Gastrocnemius medialis (tissue), 4 donors: ENCODE data around the gene PLCB1.

Experiments used
- CTCF ChIP-seq, 5 experiments: fragments of 450-650 bp in 3 of 5; fragments of 200-600 bp in 2 of 5; sonication (generic) in 2 of 5; IDR thresholded peaks in 4 of 5; conservative IDR thresholded peaks in 1 of 5; 1 replicate in 4 of 5; 2 replicates in 1 of 5; pipeline ENCODE4 v1.5.1; 2016 to 2019; ENCODE audit warnings: antibody characterized with exemption in 5 of 5, mild to moderate bottlenecking in 3 of 5, moderate library complexity in 3 of 5
- POLR2A ChIP-seq, 2 donors: fragments of 450-650 bp; IDR thresholded peaks; one replicate each; pipeline ENCODE4 v1.6.1; 2017; ENCODE audit warnings: antibody characterized with exemption in 2 of 2, mild to moderate bottlenecking in 2 of 2, moderate library complexity in 2 of 2

DNA sequence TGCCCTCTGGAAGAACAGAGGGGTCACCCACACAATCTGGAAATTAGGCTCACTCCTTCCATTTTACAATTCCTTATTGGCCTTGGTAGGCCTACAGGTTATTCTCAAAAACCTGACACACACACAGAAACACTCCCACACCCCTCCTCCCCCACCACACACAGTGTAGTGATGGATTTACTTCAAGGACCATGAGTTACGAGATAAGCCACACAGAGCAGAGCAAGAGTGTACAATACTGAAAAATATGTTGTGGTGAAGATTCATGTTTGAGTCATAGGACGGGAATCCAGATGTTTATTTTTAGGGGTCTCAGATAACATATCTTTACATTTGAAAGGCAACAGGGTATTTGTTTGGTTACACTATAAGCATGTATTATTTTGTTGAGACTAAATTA, 291.9 kb downstream of the PLCB1 start:
- TF ChIP-seq CTCF (IDR thresholded peaks at IDR 0.05 in 4 of 5, conservative IDR thresholded peaks at IDR 0.05 in 1 of 5): no peak
- no peak for TF ChIP-seq POLR2A (IDR thresholded peaks at IDR 0.05)
